ENCODE data around the gene SH3PXD2A.

SH3PXD2A gene

DNA sequence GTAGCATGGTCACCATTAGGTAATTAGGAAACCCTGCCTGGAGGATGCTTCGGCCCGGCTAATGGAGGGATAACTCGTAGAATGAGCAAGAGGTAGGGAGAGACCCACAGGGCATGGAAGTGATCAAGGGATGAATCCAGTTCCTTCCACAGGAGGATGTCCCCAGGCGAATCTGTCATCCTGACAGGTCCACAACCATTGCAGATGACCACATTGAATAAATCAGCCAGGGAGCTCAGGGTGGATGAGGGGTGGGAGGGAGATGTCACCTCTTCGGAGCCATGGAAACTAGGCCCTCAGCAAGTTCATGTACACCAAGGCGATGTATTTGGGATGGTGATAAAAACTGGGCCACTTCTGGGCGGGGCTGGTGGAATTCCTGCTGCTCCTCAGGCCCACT lies 28.5 kb downstream of the SH3PXD2A start:
- H3K79me2 ChIP-seq (ENCODE audit: insufficient read depth, low read depth), result no peaks in the 10 kb centered on the region

DNA sequence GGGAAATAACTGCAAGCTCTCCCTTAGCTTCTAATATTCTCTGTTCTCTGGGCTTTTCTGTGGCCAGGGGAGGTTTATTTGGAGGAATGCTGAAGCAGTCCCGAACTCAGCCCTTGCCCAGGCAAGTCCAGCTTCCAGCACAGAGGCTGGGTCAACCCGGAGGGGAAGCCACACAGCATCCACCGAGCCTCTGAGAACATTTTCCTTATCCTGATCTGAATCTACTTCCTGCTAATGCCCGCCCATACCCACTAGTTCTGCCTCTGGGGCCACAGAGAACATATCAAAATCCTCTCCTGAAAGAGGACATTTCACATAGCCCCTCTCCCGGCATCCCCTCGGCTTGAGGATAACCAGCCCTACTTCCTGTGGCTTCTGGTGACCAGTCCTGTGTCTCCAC lies 31.1 kb downstream of the SH3PXD2A start:
- Histone ChIP-seq H3K4me1 (ENCODE audit: low read depth, poor library complexity, severe bottlenecking) (no peaks in the 10 kb centered on the region), H3K4me2 (no peak overlapping the region), H3K79me2 (ENCODE audit: insufficient read depth, low read depth) (no peaks in the 10 kb centered on the region), H3K36me3 (ENCODE audit: insufficient read depth) (no peaks in the 10 kb centered on the region), H3K9ac (no peak overlapping the region), H3K27ac (no peak overlapping the region), H3K4me3 (IDR thresholded peaks at IDR 0.05; ENCODE audit: insufficient read depth, low read depth, low read length) (no peak overlapping the region), H3K27me3 (ENCODE audit: insufficient read depth, low read depth) (no peaks in the 10 kb centered on the region), H2AFZ (ENCODE audit: low read depth) (no peak overlapping the region), H4K20me1 (ENCODE audit: insufficient read depth) (no peaks in the 10 kb centered on the region)
- TF ChIP-seq, protein P1, sequence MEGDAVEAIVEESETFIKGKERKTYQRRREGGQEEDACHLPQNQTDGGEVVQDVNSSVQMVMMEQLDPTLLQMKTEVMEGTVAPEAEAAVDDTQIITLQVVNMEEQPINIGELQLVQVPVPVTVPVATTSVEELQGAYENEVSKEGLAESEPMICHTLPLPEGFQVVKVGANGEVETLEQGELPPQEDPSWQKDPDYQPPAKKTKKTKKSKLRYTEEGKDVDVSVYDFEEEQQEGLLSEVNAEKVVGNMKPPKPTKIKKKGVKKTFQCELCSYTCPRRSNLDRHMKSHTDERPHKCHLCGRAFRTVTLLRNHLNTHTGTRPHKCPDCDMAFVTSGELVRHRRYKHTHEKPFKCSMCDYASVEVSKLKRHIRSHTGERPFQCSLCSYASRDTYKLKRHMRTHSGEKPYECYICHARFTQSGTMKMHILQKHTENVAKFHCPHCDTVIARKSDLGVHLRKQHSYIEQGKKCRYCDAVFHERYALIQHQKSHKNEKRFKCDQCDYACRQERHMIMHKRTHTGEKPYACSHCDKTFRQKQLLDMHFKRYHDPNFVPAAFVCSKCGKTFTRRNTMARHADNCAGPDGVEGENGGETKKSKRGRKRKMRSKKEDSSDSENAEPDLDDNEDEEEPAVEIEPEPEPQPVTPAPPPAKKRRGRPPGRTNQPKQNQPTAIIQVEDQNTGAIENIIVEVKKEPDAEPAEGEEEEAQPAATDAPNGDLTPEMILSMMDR (conservative IDR thresholded peaks at IDR 0.05; ENCODE audit: low read depth, low read length), result no peak

More for the DNA sequence above, 28.5 kb downstream of the SH3PXD2A start:
- Histone ChIP-seq H3K9ac (no peak overlapping the region), H3K36me3 (ENCODE audit: insufficient read depth) (no peaks in the 10 kb centered on the region), H3K27me3 (ENCODE audit: insufficient read depth, low read depth) (no peaks in the 10 kb centered on the region), H3K4me3 (IDR thresholded peaks at IDR 0.05; ENCODE audit: insufficient read depth, low read depth, low read length) (no peak overlapping the region), H3K4me2 (no peak overlapping the region), H2AFZ (ENCODE audit: low read depth) (no peak overlapping the region), H3K27ac (no peak overlapping the region), H3K4me1 (ENCODE audit: low read depth, poor library complexity, severe bottlenecking) (no peaks in the 10 kb centered on the region), H4K20me1 (ENCODE audit: insufficient read depth) (no peaks in the 10 kb centered on the region)
- TF ChIP-seq, protein P1 (conservative IDR thresholded peaks at IDR 0.05; ENCODE audit: low read depth, low read length), result no peak

DNA sequence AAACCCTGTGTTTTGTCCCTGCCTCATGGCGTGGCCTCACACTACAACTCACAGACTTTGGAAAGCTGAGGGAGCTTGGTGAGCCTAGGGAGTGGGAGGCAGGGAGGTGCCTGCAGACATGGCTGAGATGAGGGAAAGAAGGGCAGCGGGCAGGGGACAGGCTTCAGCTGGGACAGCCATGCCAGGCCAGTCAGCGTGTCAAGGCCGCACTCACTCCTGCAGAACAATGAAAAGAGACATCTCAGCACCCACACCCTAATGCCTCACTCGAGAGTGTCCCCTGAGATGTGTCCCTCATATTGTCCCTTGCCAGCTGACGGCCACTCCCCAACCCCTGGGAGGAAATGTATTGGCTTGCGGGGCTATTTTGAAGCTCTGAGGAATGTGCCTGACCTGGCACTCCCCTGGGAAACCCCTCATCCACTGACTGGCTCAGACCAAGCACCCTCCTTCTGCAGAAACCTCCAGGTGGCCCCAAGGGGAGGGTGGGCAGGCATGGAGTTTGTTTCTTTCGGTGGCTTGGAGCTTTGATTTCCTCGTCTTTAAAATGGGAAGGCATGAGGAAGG lies 31.6 kb downstream of the SH3PXD2A start:
- Histone ChIP-seq H3K36me3 (ENCODE audit: insufficient read depth) (no peaks in the 10 kb centered on the region), H3K4me1 (ENCODE audit: low read depth, poor library complexity, severe bottlenecking) (no peaks in the 10 kb centered on the region), H2AFZ (ENCODE audit: low read depth) (no peak overlapping the region), H3K4me3 (IDR thresholded peaks at IDR 0.05; ENCODE audit: insufficient read depth, low read depth, low read length) (no peak overlapping the region), H3K4me2 (no peak overlapping the region), H3K27me3 (ENCODE audit: insufficient read depth, low read depth) (no peaks in the 10 kb centered on the region), H3K27ac (no peak overlapping the region), H4K20me1 (ENCODE audit: insufficient read depth) (no peaks in the 10 kb centered on the region), H3K9ac (no peak overlapping the region), H3K79me2 (ENCODE audit: insufficient read depth, low read depth) (no peaks in the 10 kb centered on the region)
- TF ChIP-seq, protein P1 (conservative IDR thresholded peaks at IDR 0.05; ENCODE audit: low read depth, low read length), result no peak

DNA sequence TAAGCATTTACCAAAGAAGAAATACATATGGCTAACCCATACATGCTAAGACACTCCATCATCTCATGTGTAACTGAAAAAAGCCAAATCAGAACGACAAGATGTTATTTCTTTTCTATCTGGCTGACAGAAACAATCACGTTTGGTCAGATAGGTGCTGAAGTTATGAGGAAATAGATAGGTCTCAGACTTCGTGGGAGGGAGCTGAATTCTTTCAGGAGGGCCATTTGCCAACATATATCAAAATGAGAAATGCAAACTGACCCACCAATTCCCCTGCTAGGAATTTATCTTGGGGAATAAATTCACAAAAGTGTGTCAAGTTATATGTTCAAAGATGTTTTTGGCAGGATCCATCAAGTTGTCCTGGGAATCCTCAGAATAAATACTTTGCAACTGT lies 32.6 kb downstream of the SH3PXD2A start:
- Histone ChIP-seq H4K20me1 (ENCODE audit: insufficient read depth) (no peaks in the 10 kb centered on the region), H3K4me1 (ENCODE audit: low read depth, poor library complexity, severe bottlenecking) (no peaks in the 10 kb centered on the region)

More for the DNA sequence above, 32.6 kb downstream of the SH3PXD2A start:
- no peaks in the 10 kb centered on the region for H3K36me3 ChIP-seq (ENCODE audit: insufficient read depth)
- H3K4me2 ChIP-seq, result no peak overlapping the region
- H3K9ac ChIP-seq, result no peak overlapping the region
- H3K27ac ChIP-seq, result no peak overlapping the region
- H3K4me3 ChIP-seq (IDR thresholded peaks at IDR 0.05; ENCODE audit: insufficient read depth, low read depth, low read length), result no peak overlapping the region
- no peaks in the 10 kb centered on the region for H3K27me3 ChIP-seq (ENCODE audit: insufficient read depth, low read depth)
- no peaks in the 10 kb centered on the region for H3K79me2 ChIP-seq (ENCODE audit: insufficient read depth, low read depth)
- TF ChIP-seq, protein P1 (conservative IDR thresholded peaks at IDR 0.05; ENCODE audit: low read depth, low read length), result no peak
- no peak overlapping the region for H2AFZ ChIP-seq (ENCODE audit: low read depth)

Data from KMS-11 (cell line).